SK-N-MC (cell line): ENCODE results near the gene ZDHHC19.
A peak's percentile ranks its signal among the peaks of the same experiment; 100 is the strongest.
"Not testable (repeated sequence)": the region's sequence is repeated elsewhere in the genome, so short reads cannot be mapped to it uniquely, and the experiment has no call there.

Source experiments
- DNase-seq: peaks from one replicate; pipeline ENCODE4 v3.0.0-alpha.2; 2011; ENCODE audit warnings: low read depth, low spot score
- H3K27ac ChIP-seq: fragments of 200-600 bp; sonication (generic); 2 replicates; pipeline ENCODE4 v1.5.1; 2016; ENCODE audit warnings: mixed run types
- H3K36me3 ChIP-seq: fragments of 200-600 bp; sonication (generic); 2 replicates; pipeline ENCODE4 v1.6.1; 2017; ENCODE audit warnings: antibody characterized with exemption, low read length, mixed read lengths; ENCODE audit not compliant: insufficient read depth
- H3K4me3 ChIP-seq: fragments of 200-600 bp; sonication (generic); 2 replicates; pipeline ENCODE4 v1.5.1; 2016
- H3K9ac ChIP-seq: fragments of 200-600 bp; sonication (generic); 2 replicates; pipeline ENCODE4 v1.8.0; 2017; ENCODE audit warnings: mixed run types, mixed read lengths; ENCODE audit not compliant: insufficient read length
- H3K9me3 ChIP-seq: fragments of 200-600 bp; sonication (generic); 2 replicates; pipeline ENCODE4 v1.6.1; 2017; ENCODE audit warnings: low read depth, mild to moderate bottlenecking, antibody characterized with exemption, low read length, moderate library complexity, mixed read lengths
- EZH2 ChIP-seq: fragments of 200-600 bp; sonication (generic); IDR thresholded peaks from one replicate; pipeline ENCODE4 v1.6.1; 2017; ENCODE audit warnings: antibody characterized with exemption
- FOXP2 ChIP-seq: optimal IDR thresholded peaks from 2 replicates; pipeline ENCODE3; 2011; ENCODE audit warnings: mild to moderate bottlenecking, moderate library complexity; ENCODE audit not compliant: insufficient read depth; ENCODE audit errors: extremely low read length, control extremely low read depth
- POLR2AphosphoS5 ChIP-seq: IDR thresholded peaks from 2 replicates; pipeline ENCODE4 v1.6.1; 2012; ENCODE audit warnings: mild to moderate bottlenecking, low read depth, low read length, borderline replicate concordance

Gene ZDHHC19

DNA sequence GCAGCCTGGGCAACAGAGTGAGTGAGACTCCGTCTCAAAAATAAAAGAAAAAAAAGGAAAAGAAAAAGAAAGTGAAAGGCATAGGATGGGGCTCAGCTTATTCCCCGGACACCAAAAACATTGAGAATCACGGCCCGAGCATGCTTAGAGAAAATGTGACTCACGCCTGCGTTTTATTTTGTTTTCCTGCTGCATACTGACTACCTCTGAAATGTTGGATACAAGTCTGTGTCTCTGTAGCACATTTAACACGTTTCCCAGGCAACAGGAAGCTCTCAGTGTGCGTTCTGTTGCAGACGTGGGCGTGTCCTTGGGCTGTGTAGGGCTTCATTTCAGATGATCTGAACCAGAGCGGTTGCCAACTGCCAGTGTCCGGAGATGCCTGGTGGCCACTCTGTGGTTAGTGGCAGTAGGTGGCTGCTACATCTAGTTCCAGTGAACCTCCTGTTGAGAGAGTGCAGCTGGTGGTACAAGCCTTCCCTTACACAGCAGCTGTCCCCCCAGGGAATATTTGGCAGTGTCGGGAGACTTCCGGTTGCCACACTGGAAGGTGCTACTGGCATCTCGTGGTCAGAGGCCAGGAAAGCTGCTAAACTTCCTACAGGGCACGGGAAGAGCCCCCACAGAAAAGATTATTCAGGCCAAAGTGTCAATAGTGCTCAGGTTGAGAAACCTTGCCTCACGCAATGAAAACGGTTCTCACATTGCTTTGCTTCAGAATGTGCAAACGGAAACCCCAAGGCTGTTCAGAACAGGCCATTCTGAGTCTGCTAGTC, 8.2 kb upstream of the ZDHHC19 start:
- no peaks in the 10 kb centered on the region for H3K9me3 ChIP-seq
- DNase-seq: peak; percentile 44
- H3K9ac ChIP-seq: no peak overlapping the region
- TF ChIP-seq EZH2 (no peak), POLR2AphosphoS5 (no peak), FOXP2 (no peak)
- H3K36me3 ChIP-seq: no peaks in the 10 kb centered on the region
- no peak overlapping the region for H3K27ac ChIP-seq
- peak overlapping the region; percentile 28 for H3K4me3 ChIP-seq

DNA sequence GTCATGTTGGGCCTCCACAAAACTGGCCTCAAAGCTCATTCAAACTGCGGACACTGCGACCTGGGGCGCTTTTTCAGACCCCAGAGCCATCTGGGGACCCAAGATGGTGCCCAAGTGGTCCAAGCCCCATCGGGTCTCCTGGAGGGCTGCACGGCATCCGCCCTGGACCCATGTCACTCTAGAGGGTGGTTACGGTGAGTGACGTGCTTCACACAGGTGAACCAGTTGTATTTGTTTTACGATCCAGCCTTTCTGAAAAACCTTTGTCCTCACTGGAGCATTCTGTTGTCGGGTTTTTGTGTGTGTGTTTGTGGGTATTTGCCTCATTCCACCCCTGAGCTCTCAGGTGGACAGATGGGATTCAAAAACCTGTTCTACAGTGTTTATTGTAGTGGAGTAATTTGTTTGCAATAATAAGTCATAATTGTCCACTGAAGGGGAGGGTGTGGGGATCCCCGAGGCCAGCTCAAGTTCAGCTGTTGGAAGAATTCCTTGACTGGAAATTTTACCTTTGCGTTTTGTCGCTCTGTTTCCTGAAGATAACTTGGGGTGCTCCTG, 7.0 kb upstream of the ZDHHC19 start:
- DNase-seq: no peak
- TF ChIP-seq FOXP2 (no peak), EZH2 (no peak), POLR2AphosphoS5 (no peak)
- Histone ChIP-seq H3K9ac (no peak overlapping the region), H3K36me3 (no peaks in the 10 kb centered on the region), H3K27ac (no peak overlapping the region), H3K4me3 (no peak overlapping the region), H3K9me3 (no peaks in the 10 kb centered on the region)

DNA sequence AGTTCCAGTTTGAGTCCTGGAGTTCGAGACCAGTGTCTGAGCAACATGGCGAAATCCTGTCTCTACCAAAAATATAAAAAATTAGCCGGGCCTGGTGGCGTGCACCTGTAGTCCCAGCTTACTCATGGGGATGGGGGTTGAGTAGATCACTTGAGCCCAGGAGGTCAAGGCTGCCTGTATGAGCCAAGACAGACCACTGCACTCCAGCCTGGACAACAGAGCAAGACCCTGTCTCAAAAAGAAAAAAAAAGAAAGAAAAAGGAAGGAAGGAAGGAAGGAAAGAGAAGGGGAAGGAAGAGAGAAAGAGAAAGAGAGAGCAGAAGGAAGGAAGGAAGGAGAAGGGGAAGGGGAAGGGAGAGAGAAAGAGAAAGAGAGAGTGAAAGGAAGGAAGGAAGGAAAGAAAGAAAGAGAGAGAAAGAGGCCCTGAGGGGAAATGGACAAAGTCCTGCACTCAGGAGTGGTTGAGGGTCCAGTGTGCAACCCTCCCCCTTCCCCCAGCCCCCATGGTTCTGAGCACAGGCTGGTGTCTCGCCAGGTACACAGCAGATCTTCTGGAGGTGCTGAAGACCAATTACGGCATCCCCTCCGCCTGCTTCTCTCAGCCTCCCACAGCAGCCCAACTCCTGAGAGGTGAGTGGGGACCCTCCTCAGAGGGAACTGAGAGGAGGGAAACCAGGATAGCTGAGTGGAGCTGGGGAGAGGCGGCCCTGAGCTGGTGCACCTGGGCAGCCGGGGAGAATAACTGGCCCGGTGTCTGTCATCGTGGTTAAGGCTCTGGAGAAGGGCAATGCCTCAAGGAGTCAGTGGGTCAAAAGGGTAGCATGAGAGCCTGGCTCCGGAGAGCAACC, 6.3 kb upstream of the ZDHHC19 start:
- H3K9ac ChIP-seq: no peak overlapping the region
- H3K4me3 ChIP-seq: no peak overlapping the region

DNA sequence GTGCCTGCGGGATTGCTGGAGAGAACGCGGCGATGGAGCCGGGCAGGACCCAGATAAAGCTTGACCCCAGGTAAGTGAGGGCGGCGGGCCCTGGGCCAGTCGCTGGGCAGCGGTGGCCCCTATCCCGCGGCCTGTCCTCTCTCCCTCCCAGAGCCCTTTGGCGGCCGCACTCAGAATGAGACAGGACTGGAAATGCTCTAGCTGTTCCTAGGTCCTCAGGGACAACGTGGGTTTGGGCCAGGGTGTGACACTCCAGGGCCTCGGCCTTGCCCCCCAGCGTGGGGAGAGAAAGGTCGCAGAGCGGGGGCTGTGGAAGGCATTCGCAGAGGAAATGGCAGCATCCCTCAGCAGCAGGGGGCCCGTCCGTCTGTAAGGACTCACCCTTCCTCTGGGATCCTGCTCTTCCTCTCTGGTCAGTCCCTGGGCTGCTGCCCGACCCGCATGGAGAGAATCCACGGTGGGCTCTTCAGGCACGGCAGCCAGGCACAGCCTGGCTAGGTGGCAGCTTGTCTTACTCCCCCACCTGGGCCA, 5.5 kb upstream of the ZDHHC19 start:
- Histone ChIP-seq H3K9me3 (no peaks in the 10 kb centered on the region), H3K36me3 (no peaks in the 10 kb centered on the region), H3K27ac (no peak overlapping the region), H3K9ac (no peak overlapping the region), H3K4me3 (no peak overlapping the region)
- TF ChIP-seq POLR2AphosphoS5 (no peak), EZH2 (no peak), FOXP2 (no peak)
- DNase-seq: no peak

More for the DNA sequence above, 6.3 kb upstream of the ZDHHC19 start:
- TF ChIP-seq EZH2 (no peak), FOXP2 (no peak), POLR2AphosphoS5 (no peak)
- no peak for DNase-seq
- no peak overlapping the region for H3K27ac ChIP-seq
- H3K9me3 ChIP-seq: no peaks in the 10 kb centered on the region
- no peaks in the 10 kb centered on the region for H3K36me3 ChIP-seq

DNA sequence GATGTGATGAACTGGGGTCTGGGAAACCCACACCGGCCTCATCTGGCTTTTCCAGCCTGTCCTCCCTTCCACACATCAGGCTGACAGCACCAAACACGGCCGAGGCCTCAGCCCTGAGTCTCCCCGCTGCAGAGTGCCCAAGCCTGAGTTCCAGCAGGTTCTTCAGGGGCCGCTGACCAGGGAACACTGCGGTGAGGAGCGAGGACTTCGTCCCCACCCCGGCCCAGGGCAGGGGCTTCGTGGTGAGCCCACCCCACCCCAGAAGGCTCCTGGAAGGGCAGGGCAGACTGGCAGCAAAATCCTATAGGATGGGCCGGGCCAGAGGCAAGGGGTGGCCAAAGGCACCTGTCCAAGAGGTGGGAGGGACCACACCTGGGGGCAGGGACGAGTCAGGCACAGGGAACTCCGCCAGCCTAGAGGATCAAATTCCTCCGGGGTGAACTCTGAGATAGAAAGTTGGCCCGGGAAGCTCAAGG, 4.9 kb upstream of the ZDHHC19 start, which contains the start of gene SLC51A:
SLC51A (plus strand) TSS at position 446 of the 476 bp plus-strand sequence. CDS start 179 bp downstream, outside the sequence.
- DNase-seq: no peak
- TF ChIP-seq FOXP2 (no peak), POLR2AphosphoS5 (no peak), EZH2 (no peak)
- Histone ChIP-seq H3K36me3 (no peaks in the 10 kb centered on the region), H3K9me3 (no peaks in the 10 kb centered on the region), H3K27ac (no peak within 1 kb of the TSS), H3K4me3 (no peak within 1 kb of the TSS), H3K9ac (no peak within 1 kb of the TSS)

DNA sequence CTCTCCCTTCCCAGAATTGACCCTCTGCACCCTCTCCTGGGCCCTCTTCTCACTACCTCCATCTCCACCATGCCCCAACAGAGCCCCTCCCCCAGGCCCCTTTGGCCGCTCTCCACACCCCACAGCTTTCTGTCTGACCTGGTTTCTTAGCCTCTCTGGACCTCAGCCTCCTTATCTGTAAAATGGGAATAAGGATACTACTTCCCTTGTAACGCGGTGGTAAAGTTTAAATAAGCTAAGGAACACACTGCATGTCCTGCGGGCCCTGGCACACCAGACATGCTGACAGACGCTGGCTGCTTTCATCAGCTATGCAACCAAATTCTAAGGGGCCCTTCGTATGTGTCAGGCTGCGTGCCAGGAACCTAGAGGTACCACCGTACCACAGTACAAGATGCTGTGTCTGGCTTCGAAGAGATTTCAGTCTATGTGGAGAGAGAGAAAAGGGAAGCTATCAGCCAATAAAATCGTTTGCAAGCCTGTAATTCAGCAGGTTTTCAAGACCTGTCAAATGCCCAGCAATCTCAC, 4.4 kb upstream of the ZDHHC19 start:
- no peak overlapping the region for H3K9ac ChIP-seq
- TF ChIP-seq EZH2 (no peak), POLR2AphosphoS5 (no peak), FOXP2 (no peak)
- no peaks in the 10 kb centered on the region for H3K9me3 ChIP-seq
- no peak overlapping the region for H3K4me3 ChIP-seq
- no peak overlapping the region for H3K27ac ChIP-seq
- H3K36me3 ChIP-seq: no peaks in the 10 kb centered on the region
- no peak for DNase-seq

DNA sequence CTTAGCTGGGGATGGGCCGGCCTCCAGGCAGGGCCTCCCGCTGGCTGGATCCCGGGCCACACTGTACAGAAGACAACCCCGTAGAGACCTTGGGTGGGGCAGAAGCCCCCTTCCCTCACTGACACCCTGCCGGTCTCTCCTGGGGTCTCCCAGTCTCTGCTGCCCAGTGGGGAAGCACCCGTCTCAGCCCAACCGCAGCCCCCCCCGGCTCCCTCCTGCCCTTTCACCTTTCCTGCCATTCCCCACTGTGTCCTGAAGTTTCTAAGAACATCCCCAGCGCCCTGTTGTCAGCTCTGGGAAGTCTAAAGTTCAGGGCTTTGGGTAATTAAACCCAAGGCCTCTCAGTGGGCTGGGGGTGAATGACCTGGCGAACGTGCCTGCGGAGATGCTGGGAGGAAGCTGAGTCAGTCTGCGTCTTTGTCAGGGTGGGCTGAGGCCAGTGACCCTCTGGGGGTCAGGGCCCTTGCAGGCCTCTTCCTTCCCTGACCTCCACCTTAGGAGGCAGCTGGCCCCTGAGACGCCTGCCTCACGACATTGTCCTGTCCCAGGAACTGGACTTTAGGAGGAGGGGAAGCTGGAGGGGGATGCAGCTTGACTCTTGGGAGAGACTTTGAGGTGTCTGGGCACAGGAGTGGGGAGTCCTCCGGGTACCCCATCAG, 3.7 kb upstream of the ZDHHC19 start:
- TF ChIP-seq FOXP2: no peak
- TF ChIP-seq POLR2AphosphoS5: no peak
- TF ChIP-seq EZH2: no peak
- Histone ChIP-seq H3K27ac (no peak overlapping the region), H3K9me3 (no peaks in the 10 kb centered on the region), H3K9ac (no peak overlapping the region), H3K4me3 (no peak overlapping the region), H3K36me3 (no peaks in the 10 kb centered on the region)
- DNase-seq: no peak

DNA sequence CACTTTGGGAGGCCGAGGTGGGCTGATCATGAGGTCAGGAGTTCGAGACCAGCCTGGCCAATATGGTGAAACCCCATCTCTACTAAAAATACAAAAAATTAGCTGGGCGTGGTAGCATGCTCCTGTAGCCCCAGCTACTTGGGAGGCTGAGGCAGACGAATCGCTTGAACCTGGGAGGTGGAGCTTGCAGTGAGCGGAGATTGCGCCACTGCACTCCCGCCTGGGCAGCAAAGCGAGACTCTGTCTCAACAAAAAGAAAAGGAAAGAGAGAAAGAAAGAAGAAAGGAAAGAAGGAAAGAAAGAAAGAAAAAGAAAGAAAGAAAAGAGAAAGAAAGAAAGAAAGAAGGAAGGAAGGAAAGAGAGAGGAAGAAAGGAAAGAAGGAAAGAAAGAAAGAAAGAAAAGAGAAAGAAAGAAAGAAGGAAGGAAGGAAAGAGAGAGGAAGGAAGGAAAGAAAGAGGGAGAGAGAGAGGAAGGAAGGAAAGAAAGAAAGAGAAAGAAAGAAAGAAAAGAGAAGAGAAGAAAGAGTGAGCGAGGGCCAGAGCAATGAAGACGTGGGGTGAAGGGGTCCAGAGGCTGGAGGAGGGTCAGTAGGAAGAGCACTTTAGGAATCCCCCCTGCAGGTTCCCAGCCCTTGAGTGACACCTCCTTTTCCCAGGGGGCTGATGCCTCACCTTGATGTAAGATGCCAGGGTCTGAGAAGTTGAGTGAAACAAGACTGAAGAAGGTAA, 1.1 kb downstream of the ZDHHC19 start:
- DNase-seq, H3K4me3 ChIP-seq, H3K27ac ChIP-seq, H3K9ac ChIP-seq, H3K9me3 ChIP-seq, H3K36me3 ChIP-seq: not testable (repeated sequence)
